Lower lobe of right lung (tissue), 2 donors: ENCODE results near the gene KIAA1958. TPM values are rescaled to one million over a fixed set of nuclear protein-coding genes. Genes with fewer than 3 reads are reported as not detected.

Experiments
- ATAC-seq, 2 donors: fragments of 200-7000 bp; cut with Tn5 transposase; one replicate each; pipeline ENCODE4 v1.9.1; 2020 to 2022; ENCODE audit warnings: mild to moderate bottlenecking in 2 of 2, moderate library complexity in 2 of 2
- DNase-seq: peaks from one replicate; pipeline ENCODE4 v3.0.0-alpha.2; 2020
- H3K27ac ChIP-seq: fragments of 200-600 bp; one replicate; pipeline ENCODE4 v1.8.0; 2022
- H3K27me3 ChIP-seq: fragments of 200-600 bp; one replicate; pipeline ENCODE4 v1.8.0; 2022; ENCODE audit warnings: low read depth
- H3K36me3 ChIP-seq: fragments of 200-600 bp; one replicate; pipeline ENCODE4 v1.8.0; 2022; ENCODE audit warnings: mild to moderate bottlenecking
- H3K4me1 ChIP-seq: fragments of 200-600 bp; one replicate; pipeline ENCODE4 v1.8.0; 2022
- H3K4me3 ChIP-seq: fragments of 200-600 bp; one replicate; pipeline ENCODE4 v1.8.0; 2022; ENCODE audit warnings: mild to moderate bottlenecking
- H3K9me3 ChIP-seq: fragments of 200-600 bp; one replicate; pipeline ENCODE4 v1.8.0; 2022
- CTCF ChIP-seq: fragments of 200-600 bp; IDR thresholded peaks from one replicate; pipeline ENCODE4 v1.8.0; 2022; ENCODE audit warnings: antibody characterized with exemption, mild to moderate bottlenecking
- intact Hi-C: fragments of 100-400 bp; cut with DNase I; formaldehyde crosslinking; loops from one replicate; pipeline ENCODE4 v1.11.0; 2022
- long read RNA-seq: library from polyadenylated mRNA; unstranded; transcript quantifications from one replicate; pipeline ENCODE4 v2.0.0, GENCODE V29; 2021
- total RNA-seq: library from RNA; stranded (reverse); fragmentation: NEBNext Ultra II Directional; extraction: Animal tissue kit (Norgen Biotek cat#: 25700); gene quantifications from one replicate; pipeline ENCODE4 v1.2.1, GENCODE V29; 2021
- donor health status: DM: no; HTN: yes; CAD: no; lungs with severe emphysema.

The KIAA1958 gene
- 14.1 TPM for total RNA-seq
- long read RNA-seq, full-length matches to known transcripts: 5 of 25 reads
- long read RNA-seq, partial matches to known transcripts: 3 of 25 reads
- long read RNA-seq, other reads (novel, unspliced or antisense): 17 of 25 reads

GRCh38 chr9:112486221-112487007 lies at the start of gene KIAA1958:
KIAA1958 (plus strand) TSS chr9:112486827; CDS start chr9:112574081, 87,254 bp downstream.
- peak within 1 kb of the TSS; percentile 84 for H3K4me3 ChIP-seq
- H3K9me3 ChIP-seq: no peaks in the 10 kb centered on the region
- H3K27me3 ChIP-seq: no peaks in the 10 kb centered on the region
- ATAC-seq: peak; percentile 95 to 96
- DNase-seq: peak; percentile 92
- peaks cover 14% of the 10 kb centered on the region for H3K4me1 ChIP-seq
- H3K36me3 ChIP-seq: no peaks in the 10 kb centered on the region
- H3K27ac ChIP-seq: peak within 1 kb of the TSS; percentile 79
- TF ChIP-seq CTCF: no peak
- intact Hi-C loops: no loop called here

GRCh38 chr9:112437406-112437805 lies 49.2 kb upstream of the KIAA1958 start:
- ATAC-seq (no peak), DNase-seq (no peak)
- Histone ChIP-seq H3K27me3 (no peaks in the 10 kb centered on the region), H3K4me1 (no peaks in the 10 kb centered on the region), H3K27ac (no peak overlapping the region), H3K9me3 (no peaks in the 10 kb centered on the region), H3K4me3 (no peak overlapping the region), H3K36me3 (peaks cover 31% of the 10 kb centered on the region)
- no peak for TF ChIP-seq CTCF
- intact Hi-C loops: no loop called here

- no peak for DNase-seq
- no peak for ATAC-seq
- no peaks in the 10 kb centered on the region for H3K27me3 ChIP-seq
- H3K36me3 ChIP-seq: peaks cover 26% of the 10 kb centered on the region
- TF ChIP-seq CTCF: no peak
- no peak overlapping the region for H3K4me3 ChIP-seq
- no peak overlapping the region for H3K27ac ChIP-seq
- H3K4me1 ChIP-seq: no peaks in the 10 kb centered on the region
- H3K9me3 ChIP-seq: no peaks in the 10 kb centered on the region
- intact Hi-C loops: no loop called here
Observed at GRCh38 chr9:112439171-112439570, 47.5 kb upstream of the KIAA1958 start.

- Histone ChIP-seq H3K9me3 (no peaks in the 10 kb centered on the region), H3K4me3 (no peak overlapping the region), H3K4me1 (no peaks in the 10 kb centered on the region), H3K27ac (no peak overlapping the region), H3K27me3 (no peaks in the 10 kb centered on the region), H3K36me3 (peaks cover 26% of the 10 kb centered on the region)
- no peak for TF ChIP-seq CTCF
- no peak for ATAC-seq
- intact Hi-C loops: no loop called here
- DNase-seq: no peak
Observed at GRCh38 chr9:112439825-112440224, 46.8 kb upstream of the KIAA1958 start.

- ATAC-seq: no peak
- no peaks in the 10 kb centered on the region for H3K9me3 ChIP-seq
- H3K4me3 ChIP-seq: no peak overlapping the region
- H3K27ac ChIP-seq: no peak overlapping the region
- intact Hi-C loops: no loop called here
- H3K27me3 ChIP-seq: no peaks in the 10 kb centered on the region
- H3K4me1 ChIP-seq: no peaks in the 10 kb centered on the region
- no peak for DNase-seq
- peak; percentile 44 for TF ChIP-seq CTCF
- peaks cover 31% of the 10 kb centered on the region for H3K36me3 ChIP-seq
Observed at GRCh38 chr9:112443200-112443599, 43.4 kb upstream of the KIAA1958 start.
